ENCODE results near the gene UVRAG. TPM values are rescaled to one million over a fixed set of nuclear protein-coding genes. Genes with fewer than 3 reads are reported as not detected.

The UVRAG gene
- total RNA-seq, 1 experiment from 2014 or later: 29.5 TPM

DNA sequence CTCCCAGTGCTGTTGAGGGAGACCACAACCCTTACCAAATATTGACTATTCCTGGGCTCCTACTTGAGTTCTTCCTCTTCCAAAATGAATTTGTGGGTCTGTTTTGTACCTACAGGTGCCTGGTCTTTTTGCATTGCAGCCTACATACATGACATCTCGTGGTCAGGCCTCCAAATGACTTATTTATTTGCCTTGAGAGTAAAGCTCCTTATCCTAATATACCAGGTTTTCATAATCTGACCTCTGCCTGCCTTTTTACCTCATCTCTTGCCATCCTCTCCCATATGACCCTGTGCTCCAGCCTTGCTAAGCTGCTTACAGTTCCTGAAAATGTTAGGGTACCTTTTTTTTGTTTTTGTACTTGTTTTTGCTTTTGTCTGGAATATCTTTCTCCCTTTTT, 130.4 kb downstream of the UVRAG start:
- Histone ChIP-seq H3K27ac (ENCODE audit: low read length) (no peak overlapping the region), H3K4me1 (ENCODE audit: control insufficient read depth, insufficient read depth, low read length) (0 out of 2 replicates have a peak, but pooled peaks cover 11% of the 10 kb centered on the region), H3K9me3 (ENCODE audit: control insufficient read depth, insufficient read depth, low read depth, low read length) (no peaks in the 10 kb centered on the region), H3K27me3 (ENCODE audit: control insufficient read depth, insufficient read depth, low read length) (no peaks in the 10 kb centered on the region), H3K4me3 (ENCODE audit: low read depth in 2 of 2, low read length in 2 of 2) (no peak overlapping the region), H3K36me3 (ENCODE audit: control insufficient read depth, insufficient read depth, low read length) (no peaks in the 10 kb centered on the region)
- no peak for DNase-seq (ENCODE audit: low read depth, low spot score)
- no TSS peak for BruUV-seq (replicated peaks)
- ChIA-PET POLR2A (no interaction called here), CTCF (interaction anchor here (0.7 kb wide), 1 partner anchor 297 kb away, joined by 4 read pairs; no protein-coding TSS in a partner anchor)
- no peak for ATAC-seq
- in situ Hi-C loops (cut with HindIII; ENCODE audit: low pct_unique_long_range_greater_than_20kb, low sequenced_read_pairs) (no loop called here), intact Hi-C loops (cut with micrococcal nuclease; ENCODE audit: unreplicated experiment) (no loop called here)
- TF ChIP-seq SIN3A (IDR thresholded peaks at IDR 0.05; ENCODE audit: borderline replicate concordance, insufficient read depth, low read depth, low read length) (no peak), TCF7L2 (IDR thresholded peaks at IDR 0.05; ENCODE audit: low read depth, low read length) (no peak), POLR2AphosphoS5 (IDR thresholded peaks at IDR 0.05; ENCODE audit: low read depth, low read length) (no peak)
- TF ChIP-seq, protein P1, sequence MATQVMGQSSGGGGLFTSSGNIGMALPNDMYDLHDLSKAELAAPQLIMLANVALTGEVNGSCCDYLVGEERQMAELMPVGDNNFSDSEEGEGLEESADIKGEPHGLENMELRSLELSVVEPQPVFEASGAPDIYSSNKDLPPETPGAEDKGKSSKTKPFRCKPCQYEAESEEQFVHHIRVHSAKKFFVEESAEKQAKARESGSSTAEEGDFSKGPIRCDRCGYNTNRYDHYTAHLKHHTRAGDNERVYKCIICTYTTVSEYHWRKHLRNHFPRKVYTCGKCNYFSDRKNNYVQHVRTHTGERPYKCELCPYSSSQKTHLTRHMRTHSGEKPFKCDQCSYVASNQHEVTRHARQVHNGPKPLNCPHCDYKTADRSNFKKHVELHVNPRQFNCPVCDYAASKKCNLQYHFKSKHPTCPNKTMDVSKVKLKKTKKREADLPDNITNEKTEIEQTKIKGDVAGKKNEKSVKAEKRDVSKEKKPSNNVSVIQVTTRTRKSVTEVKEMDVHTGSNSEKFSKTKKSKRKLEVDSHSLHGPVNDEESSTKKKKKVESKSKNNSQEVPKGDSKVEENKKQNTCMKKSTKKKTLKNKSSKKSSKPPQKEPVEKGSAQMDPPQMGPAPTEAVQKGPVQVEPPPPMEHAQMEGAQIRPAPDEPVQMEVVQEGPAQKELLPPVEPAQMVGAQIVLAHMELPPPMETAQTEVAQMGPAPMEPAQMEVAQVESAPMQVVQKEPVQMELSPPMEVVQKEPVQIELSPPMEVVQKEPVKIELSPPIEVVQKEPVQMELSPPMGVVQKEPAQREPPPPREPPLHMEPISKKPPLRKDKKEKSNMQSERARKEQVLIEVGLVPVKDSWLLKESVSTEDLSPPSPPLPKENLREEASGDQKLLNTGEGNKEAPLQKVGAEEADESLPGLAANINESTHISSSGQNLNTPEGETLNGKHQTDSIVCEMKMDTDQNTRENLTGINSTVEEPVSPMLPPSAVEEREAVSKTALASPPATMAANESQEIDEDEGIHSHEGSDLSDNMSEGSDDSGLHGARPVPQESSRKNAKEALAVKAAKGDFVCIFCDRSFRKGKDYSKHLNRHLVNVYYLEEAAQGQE (IDR thresholded peaks at IDR 0.05; ENCODE audit: insufficient read depth in 1 of 2, low read depth in 2 of 2, low read length in 1 of 2): no peak
- TF ChIP-seq, protein P2, sequence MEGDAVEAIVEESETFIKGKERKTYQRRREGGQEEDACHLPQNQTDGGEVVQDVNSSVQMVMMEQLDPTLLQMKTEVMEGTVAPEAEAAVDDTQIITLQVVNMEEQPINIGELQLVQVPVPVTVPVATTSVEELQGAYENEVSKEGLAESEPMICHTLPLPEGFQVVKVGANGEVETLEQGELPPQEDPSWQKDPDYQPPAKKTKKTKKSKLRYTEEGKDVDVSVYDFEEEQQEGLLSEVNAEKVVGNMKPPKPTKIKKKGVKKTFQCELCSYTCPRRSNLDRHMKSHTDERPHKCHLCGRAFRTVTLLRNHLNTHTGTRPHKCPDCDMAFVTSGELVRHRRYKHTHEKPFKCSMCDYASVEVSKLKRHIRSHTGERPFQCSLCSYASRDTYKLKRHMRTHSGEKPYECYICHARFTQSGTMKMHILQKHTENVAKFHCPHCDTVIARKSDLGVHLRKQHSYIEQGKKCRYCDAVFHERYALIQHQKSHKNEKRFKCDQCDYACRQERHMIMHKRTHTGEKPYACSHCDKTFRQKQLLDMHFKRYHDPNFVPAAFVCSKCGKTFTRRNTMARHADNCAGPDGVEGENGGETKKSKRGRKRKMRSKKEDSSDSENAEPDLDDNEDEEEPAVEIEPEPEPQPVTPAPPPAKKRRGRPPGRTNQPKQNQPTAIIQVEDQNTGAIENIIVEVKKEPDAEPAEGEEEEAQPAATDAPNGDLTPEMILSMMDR (IDR thresholded peaks at IDR 0.05): no peak

DNA sequence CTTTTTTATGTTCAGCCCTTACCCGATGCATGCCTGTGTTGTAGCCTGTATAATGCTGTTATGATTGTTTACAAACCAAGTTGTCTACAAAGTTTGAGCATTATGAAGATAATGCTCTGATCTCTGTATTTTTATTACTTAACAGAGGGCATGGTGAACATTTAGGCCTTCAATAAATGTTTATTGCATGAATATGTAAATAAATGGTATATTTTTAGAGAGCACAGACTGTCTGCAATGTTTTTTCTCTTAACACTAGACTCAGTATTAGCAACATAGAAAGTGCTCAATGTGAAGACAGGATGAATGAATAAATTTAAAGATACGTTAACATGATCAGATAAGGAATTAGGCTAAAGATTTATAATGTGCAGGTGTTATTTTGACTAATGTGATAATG, 130.9 kb downstream of the UVRAG start:
- Histone ChIP-seq H3K9me3 (ENCODE audit: control insufficient read depth, insufficient read depth, low read depth, low read length) (no peaks in the 10 kb centered on the region), H3K27me3 (ENCODE audit: control insufficient read depth, insufficient read depth, low read length) (no peaks in the 10 kb centered on the region), H3K4me3 (ENCODE audit: low read depth in 2 of 2, low read length in 2 of 2) (no peak overlapping the region), H3K4me1 (ENCODE audit: control insufficient read depth, insufficient read depth, low read length) (0 out of 2 replicates have a peak, but pooled peaks cover 11% of the 10 kb centered on the region), H3K36me3 (ENCODE audit: control insufficient read depth, insufficient read depth, low read length) (no peaks in the 10 kb centered on the region), H3K27ac (ENCODE audit: low read length) (no peak overlapping the region)
- ChIA-PET CTCF (interaction anchor here (0.7 kb wide), 1 partner anchor 297 kb away, joined by 4 read pairs; no protein-coding TSS in a partner anchor), POLR2A (no interaction called here)
- BruUV-seq (replicated peaks): no TSS peak
- intact Hi-C loops (cut with micrococcal nuclease; ENCODE audit: unreplicated experiment) (no loop called here), in situ Hi-C loops (cut with HindIII; ENCODE audit: low pct_unique_long_range_greater_than_20kb, low sequenced_read_pairs) (no loop called here)
- ATAC-seq (no peak), DNase-seq (ENCODE audit: low read depth, low spot score) (no peak)
- TF ChIP-seq TCF7L2 (IDR thresholded peaks at IDR 0.05; ENCODE audit: low read depth, low read length) (no peak), POLR2AphosphoS5 (IDR thresholded peaks at IDR 0.05; ENCODE audit: low read depth, low read length) (no peak), SIN3A (IDR thresholded peaks at IDR 0.05; ENCODE audit: borderline replicate concordance, insufficient read depth, low read depth, low read length) (no peak)
- TF ChIP-seq, protein P1 (IDR thresholded peaks at IDR 0.05; ENCODE audit: insufficient read depth in 1 of 2, low read depth in 2 of 2, low read length in 1 of 2): no peak
- TF ChIP-seq, protein P2 (IDR thresholded peaks at IDR 0.05): no peak

Measured in Panc1 (cell line).